Kidney (tissue), 14 donors: Measurements from ENCODE around the gene PRRT1. TPM values are rescaled to one million over a fixed set of nuclear protein-coding genes. Genes with fewer than 3 reads are reported as not detected.

Experiments
- DNase-seq, 5 donors: peaks; one replicate each; pipeline ENCODE4 v3.0.0-alpha.2; 2013 to 2020
- FAIRE-seq: peaks from 2 replicates; lab custom pipeline; 2012; peaks lifted over from hg19 to GRCh38; lab: Jason Lieb, UNC
- H3K27ac ChIP-seq, 2 donors: one replicate each; pipeline ENCODE4 v1.7.0; 2013; ENCODE audit warnings: low read depth in 2 of 2, low read length in 2 of 2, inconsistent platforms in 1 of 2
- H3K27me3 ChIP-seq: one replicate; pipeline ENCODE4 v1.7.1; 2013; ENCODE audit warnings: low read length, inconsistent platforms; ENCODE audit not compliant: control insufficient read depth, insufficient read depth
- H3K36me3 ChIP-seq, 3 donors: one replicate each; pipeline versions ENCODE4 v1.7.0 to v1.7.1; 2013; ENCODE audit warnings: low read length in 3 of 3, control low read depth in 1 of 3, inconsistent platforms in 1 of 3; ENCODE audit not compliant: insufficient read depth in 3 of 3, control insufficient read depth in 2 of 3
- H3K4me1 ChIP-seq, 3 donors: one replicate each; pipeline versions ENCODE4 v1.7.0 to v1.7.1; 2013; ENCODE audit warnings: low read length in 3 of 3, inconsistent platforms in 1 of 3, low read depth in 1 of 3; ENCODE audit not compliant: control insufficient read depth in 2 of 3, insufficient read depth in 2 of 3
- H3K4me3 ChIP-seq, 3 donors: one replicate each; pipeline versions ENCODE4 v1.7.0 to v1.8.1; 2013; ENCODE audit warnings: low read length in 3 of 3, control low read depth in 1 of 3, inconsistent platforms in 1 of 3
- H3K9ac ChIP-seq, 3 donors: one replicate each; pipeline versions ENCODE4 v1.7.0 to v1.7.1; 2013; ENCODE audit warnings: low read length in 3 of 3, control low read depth in 1 of 3, inconsistent platforms in 1 of 3
- H3K9me3 ChIP-seq, 3 donors: one replicate each; pipeline versions ENCODE4 v1.7.0 to v1.7.1; 2013; ENCODE audit warnings: low read length in 3 of 3, control low read depth in 1 of 3, inconsistent platforms in 1 of 3; ENCODE audit not compliant: control insufficient read depth in 2 of 3, insufficient read depth in 1 of 3
- CTCF ChIP-seq: IDR thresholded peaks from 3 replicates; pipeline ENCODE4 v1.5.1; 2012; ENCODE audit warnings: mild to moderate bottlenecking, moderate library complexity, borderline replicate concordance; ENCODE audit not compliant: insufficient read depth; ENCODE audit errors: extremely low read depth
- intact Hi-C: fragments of 100-400 bp; cut with DNase I; formaldehyde crosslinking; loops from one replicate; pipeline ENCODE4 v1.11.1; 2022
- polyA plus RNA-seq: library from polyadenylated mRNA; stranded (reverse); fragments of 350-450 nt; fragmentation: Illumina TruSeq; extraction: RNeasy Lipid Tissue Mini Kit (QIAGEN cat#74804); gene quantifications from one replicate; pipeline ENCODE4 v1.2.3, GENCODE V29; 2014; ENCODE audit warnings: low read depth, low replicate concordance; ENCODE audit not compliant: insufficient read depth
- total RNA-seq: library from RNA; stranded (reverse); fragmentation: NEBNext Ultra II Directional; extraction: Animal tissue kit (Norgen Biotek cat#: 25700); gene quantifications from one replicate; pipeline ENCODE4 v1.2.1, GENCODE V29; 2021
- donor health status: control.
- donor health status: control.
- donor health status: control.
- donor health status: control.
- donor health status: control.
- donor health status: DM: yes; HTN: yes; CAD: no.
- donor health status: Normal renal cell carcinoma (clear cell type).

Gene PRRT1
- total and polyA plus RNA-seq, 2 donors from 2014 or later = 2.4 to 4.0 TPM

- H3K9ac ChIP-seq = peak overlapping the region in 1 of 3 donors; percentile 60
- intact Hi-C loops = no loop called here
- TF ChIP-seq CTCF = no peak
- DNase-seq (peak in 2 of 5 donors; percentile 71 to 89), FAIRE-seq (no peak)
- H3K4me3 ChIP-seq = peak overlapping the region in 1 of 3 donors; percentile 57
- H3K27ac ChIP-seq = peak overlapping the region; percentile 40 to 63
- peaks cover 0 to 17% (median 6%) of the 10 kb centered on the region in 3 donors for H3K4me1 ChIP-seq
- H3K27me3 ChIP-seq = no peaks in the 10 kb centered on the region
- no peaks in the 10 kb centered on the region for H3K9me3 ChIP-seq
- H3K36me3 ChIP-seq = no peaks in the 10 kb centered on the region
Measured at GRCh38 chr6:32108094-32108627, 43.6 kb downstream of the PRRT1 start.

GRCh38 chr6:32107406-32107805 lies 44.3 kb downstream of the PRRT1 start:
- Histone ChIP-seq H3K4me3 (peak overlapping the region in 1 of 3 donors; percentile 25), H3K9me3 (no peaks in the 10 kb centered on the region), H3K27ac (peak overlapping the region; percentile 40 to 63), H3K27me3 (no peaks in the 10 kb centered on the region), H3K9ac (peak overlapping the region in 1 of 3 donors; percentile 62), H3K36me3 (no peaks in the 10 kb centered on the region), H3K4me1 (peaks cover 0 to 16% (median 6%) of the 10 kb centered on the region in 3 donors)
- TF ChIP-seq CTCF = no peak
- intact Hi-C loops = no loop called here
- DNase-seq (no peak), FAIRE-seq (no peak)

GRCh38 chr6:32105433-32105832 lies 46.3 kb downstream of the PRRT1 start:
- no peak for FAIRE-seq
- Histone ChIP-seq H3K27me3 (no peaks in the 10 kb centered on the region), H3K27ac (no peak overlapping the region)

More at GRCh38 chr6:32105433-32105832, 46.3 kb downstream of the PRRT1 start:
- intact Hi-C loops = no loop called here
- peaks cover 0 to 12% (median 6%) of the 10 kb centered on the region in 3 donors for H3K4me1 ChIP-seq
- no peak for DNase-seq
- TF ChIP-seq CTCF = no peak
- no peak overlapping the region for H3K4me3 ChIP-seq
- H3K9me3 ChIP-seq = no peaks in the 10 kb centered on the region
- no peaks in the 10 kb centered on the region for H3K36me3 ChIP-seq
- no peak overlapping the region for H3K9ac ChIP-seq
